HepG2 (cell line): ENCODE results near the gene DNAJC11. TPM values are rescaled to one million over a fixed set of nuclear protein-coding genes. Genes with fewer than 3 reads are reported as not detected.

Experiments used
- ATAC-seq: fragments of 200-7000 bp; cut with Tn5 transposase; 3 replicates; pipeline ENCODE4 v1.9.1; 2020; ENCODE audit warnings: mild to moderate bottlenecking, moderate library complexity
- BruUV-seq: library from RNA; stranded (reverse); fragments of 400-500 nt; replicated peaks from 2 replicates; lab custom pipeline; 2021; lab: Mats Ljungman, UMichigan
- CTCF ChIA-PET: fragments of 300-600 bp; formaldehyde crosslinking; extraction: SDS; loops from one replicate; lab custom pipeline; 2021; ENCODE audit warnings: low total read pairs, inconsistent platforms, low intra/inter-chr PET ratio; lab: Yijun Ruan, JAX
- POLR2A ChIA-PET: fragments of 350-600 bp; sonication (Branson Sonifier 250); formaldehyde crosslinking; loops from one replicate; lab custom pipeline; 2020; ENCODE audit warnings: antibody characterized with exemption, inconsistent platforms; lab: Yijun Ruan, JAX
- DNase-seq: peaks from one replicate; pipeline ENCODE4 v3.0.0-alpha.2; 2015; ENCODE audit warnings: low spot score
- FAIRE-seq: peaks from 3 replicates; lab custom pipeline; 2011; peaks lifted over from hg19 to GRCh38; lab: Jason Lieb, UNC
- H2AFZ ChIP-seq: one replicate; pipeline ENCODE4 v1.6.1; 2011; ENCODE audit warnings: low read length, inconsistent platforms
- H3K27ac ChIP-seq: fragments of 300-600 bp; 3 replicates; pipeline ENCODE4 v1.8.0; 2011; ENCODE audit warnings: mixed run types, mild to moderate bottlenecking, mixed read lengths, low read length, inconsistent platforms; ENCODE audit not compliant: insufficient read depth; ENCODE audit errors: extremely low read length
- H3K27me3 ChIP-seq, 2 experiments: fragments of 200-600 bp in 1 of 2; 2 replicates in 1 of 2; 3 replicates in 1 of 2; pipeline versions ENCODE4 v1.6.0 to v1.8.0; 2011; ENCODE audit warnings: low read length in 2 of 2, mild to moderate bottlenecking in 2 of 2, moderate library complexity in 2 of 2, inconsistent platforms in 1 of 2; ENCODE audit not compliant: insufficient read depth in 2 of 2, control insufficient read depth in 1 of 2
- H3K36me3 ChIP-seq, 2 experiments: fragments of 200-600 bp in 1 of 2; replicated peaks in 1 of 2; 2 replicates in 1 of 2; 3 replicates in 1 of 2; pipeline versions ENCODE4 v1.5.1 to v1.8.0; 2011; ENCODE audit warnings: low read length in 2 of 2, inconsistent platforms in 1 of 2; ENCODE audit not compliant: insufficient read depth in 2 of 2, control insufficient read depth in 1 of 2
- H3K4me1 ChIP-seq: 2 replicates; pipeline ENCODE4 v1.5.1; 2012; ENCODE audit warnings: low read length, inconsistent platforms; ENCODE audit not compliant: insufficient read depth
- H3K4me2 ChIP-seq: 2 replicates; pipeline ENCODE4 v1.6.0; 2011; ENCODE audit warnings: low read depth, low read length, inconsistent platforms
- H3K4me3 ChIP-seq, 3 experiments: fragments of 200-600 bp in 1 of 3; sonication (generic), shearing (Covaris generic) in 1 of 3; replicated peaks in 1 of 3; 2 replicates each; pipeline ENCODE4 v1.5.1; 2011 to 2016; ENCODE audit warnings: low read length in 3 of 3, inconsistent platforms in 2 of 3, low read depth in 2 of 3, mild to moderate bottlenecking in 2 of 3, control low read depth in 1 of 3, mixed read lengths in 1 of 3; ENCODE audit not compliant: insufficient read depth in 1 of 3
- H3K79me2 ChIP-seq: one replicate; pipeline ENCODE4 v1.6.1; 2011; ENCODE audit warnings: low read length, inconsistent platforms; ENCODE audit not compliant: insufficient read depth
- H3K9ac ChIP-seq: 2 replicates; pipeline ENCODE4 v1.6.0; 2011; ENCODE audit warnings: mild to moderate bottlenecking, low read depth, low read length, inconsistent platforms; ENCODE audit not compliant: insufficient read depth
- H3K9me3 ChIP-seq: 2 replicates; pipeline ENCODE4 v1.5.1; 2012; ENCODE audit warnings: mild to moderate bottlenecking, low read length
- H4K20me1 ChIP-seq: 2 replicates; pipeline ENCODE4 v1.6.0; 2011; ENCODE audit warnings: inconsistent platforms, mild to moderate bottlenecking, low read length, moderate library complexity; ENCODE audit not compliant: insufficient read depth
- BRCA1 ChIP-seq: sonication (generic); formaldehyde crosslinking; IDR thresholded peaks from 2 replicates; pipeline ENCODE4 v1.4.0; 2020; ENCODE audit warnings: missing genetic modification reagents
- BRD4 ChIP-seq: sonication (generic); formaldehyde crosslinking; IDR thresholded peaks from 2 replicates; pipeline ENCODE4 v1.4.0; 2020; ENCODE audit warnings: missing genetic modification reagents
- CC2D1A ChIP-seq: sonication (generic); formaldehyde crosslinking; IDR thresholded peaks from 2 replicates; pipeline ENCODE4 v1.8.1; 2023; ENCODE audit warnings: mild to moderate bottlenecking, missing genetic modification reagents
- ELF3 ChIP-seq: IDR thresholded peaks from 2 replicates; pipeline ENCODE4 v1.6.1; 2016; ENCODE audit warnings: missing genetic modification reagents, missing compliant biosample characterization
- HDAC2 ChIP-seq: sonication (generic); formaldehyde crosslinking; IDR thresholded peaks from 2 replicates; pipeline ENCODE4 v1.4.0; 2020; ENCODE audit warnings: missing genetic modification reagents
- RFXANK ChIP-seq: IDR thresholded peaks from 2 replicates; pipeline ENCODE4 v1.6.1; 2016
- TEAD3 ChIP-seq: optimal IDR thresholded peaks from 2 replicates; pipeline ENCODE3; 2016; ENCODE audit warnings: borderline replicate concordance
- ZFYVE20 ChIP-seq: sonication (generic); formaldehyde crosslinking; IDR thresholded peaks from 2 replicates; pipeline ENCODE4 v1.8.0; 2023; ENCODE audit warnings: low read depth, mild to moderate bottlenecking, moderate library complexity, missing genetic modification reagents, borderline replicate concordance
- ZKSCAN5 ChIP-seq: sonication (generic); formaldehyde crosslinking; IDR thresholded peaks from 2 replicates; pipeline ENCODE4 v1.5.1; 2020; ENCODE audit warnings: mild to moderate bottlenecking, missing genetic modification reagents
- ZNF34 ChIP-seq: sonication (generic); formaldehyde crosslinking; IDR thresholded peaks from 2 replicates; pipeline ENCODE4 v1.4.0; 2020; ENCODE audit warnings: mild to moderate bottlenecking, missing genetic modification reagents, borderline replicate concordance
- ZNF607 ChIP-seq: sonication (generic); formaldehyde crosslinking; IDR thresholded peaks from 2 replicates; pipeline ENCODE4 v1.5.1; 2020; ENCODE audit warnings: missing genetic modification reagents, mild to moderate bottlenecking, borderline replicate concordance
- ZNF747 ChIP-seq: sonication (generic); formaldehyde crosslinking; IDR thresholded peaks from 2 replicates; pipeline ENCODE4 v1.8.1; 2023; ENCODE audit warnings: missing genetic modification reagents, mild to moderate bottlenecking, borderline replicate concordance
- WGBS: methylation state at CpG from one replicate; pipeline ENCODE4 v1.1.6; 2017; ENCODE audit warnings: low lambda C conversion rate; 5-methylcytosine and 5-hydroxymethylcytosine counted together
- in situ Hi-C: cut with HindIII; loops from 2 replicates; pipeline ENCODE4 v1.10.0; 2017; ENCODE audit warnings: low pct_unique_long_range_greater_than_20kb; ENCODE audit not compliant: extremely low pct_ligation_motif_present
- intact Hi-C: fragments of 100-400 bp; cut with micrococcal nuclease; formaldehyde crosslinking; loops from one replicate; pipeline ENCODE4 v1.10.0; 2022; ENCODE audit not compliant: unreplicated experiment
- polyA plus RNA-seq, 8 experiments: library from polyadenylated mRNA; depleted of rRNA in 3 of 8; stranded (reverse) in 7 of 8; unstranded in 1 of 8; fragments of >200 nt; fragmentation: Illumina TruSeq in 4 of 8; extraction: Trizol in 4 of 8; gene quantifications; 2 replicates each; pipeline versions ENCODE4 v1.2.1 to v1.2.3, GENCODE V29; 2011 to 2016; ENCODE audit warnings: low read depth in 4 of 8, missing spikeins in 1 of 8, mixed read lengths in 1 of 8; ENCODE audit not compliant: insufficient read depth in 1 of 8
- total RNA-seq, 5 experiments: library from RNA; depleted of rRNA; stranded (reverse); fragments of >200 nt; fragmentation: Illumina TruSeq; extraction: Trizol; gene quantifications; 2 replicates each; pipeline ENCODE4 v1.2.3, GENCODE V29; 2016; ENCODE audit warnings: low read depth in 1 of 5
- TF ChIP-seq, protein P1 (sequence below): sonication (generic); formaldehyde crosslinking; IDR thresholded peaks from 2 replicates; pipeline ENCODE4 v1.4.0; 2020; ENCODE audit warnings: missing genetic modification reagents

The DNAJC11 gene
- total and polyA plus RNA-seq, 2 of the 13 experiments (the other 11 are each of a cell fraction or from before 2014, with no cell fraction given): 25.1 to 47.6 TPM

DNA sequence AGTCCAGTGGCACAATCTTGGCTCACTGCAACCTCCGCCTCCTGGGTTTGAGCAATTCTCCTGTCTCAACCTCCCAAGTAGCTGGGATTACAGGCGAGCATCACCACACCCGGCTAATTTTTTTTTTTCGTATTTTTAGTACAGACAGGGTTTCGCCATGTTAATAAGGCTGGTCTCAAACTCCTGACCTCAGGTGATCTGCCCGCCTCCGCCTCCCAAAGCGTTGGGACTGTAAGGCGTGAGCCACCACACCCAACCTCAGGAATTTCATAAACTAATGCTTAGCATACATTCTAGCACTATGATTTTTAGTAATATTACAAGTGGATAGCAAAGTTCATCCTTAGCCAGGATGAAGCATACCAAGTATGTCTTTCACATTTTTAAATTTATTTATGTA is 8.7 kb downstream of the DNAJC11 start:
- in situ Hi-C loops: no loop called here
- H3K4me2 ChIP-seq: no peak overlapping the region
- ChIA-PET CTCF (no interaction called here), POLR2A (no interaction called here)
- H3K27ac ChIP-seq: no peak overlapping the region
- no peak for ATAC-seq
- H2AFZ ChIP-seq: no peak overlapping the region
- no peaks in the 10 kb centered on the region; the same call in 1 of the 2 replicates for H4K20me1 ChIP-seq
- peaks cover 3 to 26% of the 10 kb centered on the region in 2 experiments; a peak in 3 of 5 replicates for H3K36me3 ChIP-seq
- no peak overlapping the region for H3K9ac ChIP-seq
- peaks cover 55% of the 10 kb centered on the region for H3K79me2 ChIP-seq
- DNase-seq: no peak
- FAIRE-seq: no peak
- 88% methylated on average over 9 of the region's 9 CpGs for WGBS
- peaks cover 12% of the 10 kb centered on the region for H3K4me1 ChIP-seq
- H3K9me3 ChIP-seq: no peaks in the 10 kb centered on the region
- no peaks in the 10 kb centered on the region for H3K27me3 ChIP-seq
- no TSS peak for BruUV-seq
- intact Hi-C loops: no loop called here
- H3K4me3 ChIP-seq: no peak overlapping the region
- no peak for TF ChIP-seq ELF3 (CRISPR knock-in tag)
- no peak for TF ChIP-seq CC2D1A (CRISPR knock-in tag)

DNA sequence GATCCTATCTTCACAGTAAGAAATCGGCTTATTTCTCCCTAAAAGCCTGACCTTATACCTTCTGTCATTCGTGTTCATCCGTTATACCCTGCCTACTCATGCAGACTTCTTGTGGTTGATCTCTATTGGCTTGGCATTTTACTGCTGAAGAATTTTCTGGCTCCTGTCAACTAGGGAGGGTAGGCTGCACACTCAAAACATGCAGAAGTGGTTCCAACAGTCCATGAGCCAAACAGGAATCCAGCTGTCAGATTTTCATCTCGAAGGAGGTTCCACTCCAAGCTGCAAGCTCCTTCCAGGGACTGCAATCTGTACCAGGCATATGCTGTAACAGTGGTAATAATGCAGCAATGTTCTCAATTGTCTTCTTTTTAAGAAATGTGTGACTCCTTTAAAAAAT is 10.1 kb downstream of the DNAJC11 start:
- Histone ChIP-seq H4K20me1 (no peaks in the 10 kb centered on the region; the same call in 1 of the 2 replicates), H3K4me3 (no peak overlapping the region), H2AFZ (no peak overlapping the region), H3K9ac (no peak overlapping the region), H3K4me1 (peaks cover 12% of the 10 kb centered on the region), H3K9me3 (no peaks in the 10 kb centered on the region), H3K4me2 (no peak overlapping the region), H3K27ac (no peak overlapping the region), H3K79me2 (peaks cover 51% of the 10 kb centered on the region), H3K27me3 (no peaks in the 10 kb centered on the region), H3K36me3 (peaks cover 3 to 21% of the 10 kb centered on the region in 2 experiments; a peak in 3 of 5 replicates)
- ChIA-PET POLR2A (no interaction called here), CTCF (no interaction called here)
- WGBS: 94% methylated on average over 4 of the region's 4 CpGs
- ATAC-seq (no peak), DNase-seq (no peak), FAIRE-seq (no peak)
- BruUV-seq: TSS peak; percentile 4
- intact Hi-C loops (no loop called here), in situ Hi-C loops (no loop called here)
- TF ChIP-seq RFXANK (CRISPR knock-in tag) (no peak), ZNF747 (CRISPR knock-in tag) (no peak), BRD4 (CRISPR knock-in tag) (no peak), TEAD3 (CRISPR knock-in tag) (no peak), ZNF607 (CRISPR knock-in tag) (no peak), BRCA1 (no peak), ZKSCAN5 (CRISPR knock-in tag) (no peak), ZFYVE20 (CRISPR knock-in tag) (no peak), HDAC2 (CRISPR knock-in tag) (no peak), ZNF34 (CRISPR knock-in tag) (no peak)
- TF ChIP-seq, protein P1, sequence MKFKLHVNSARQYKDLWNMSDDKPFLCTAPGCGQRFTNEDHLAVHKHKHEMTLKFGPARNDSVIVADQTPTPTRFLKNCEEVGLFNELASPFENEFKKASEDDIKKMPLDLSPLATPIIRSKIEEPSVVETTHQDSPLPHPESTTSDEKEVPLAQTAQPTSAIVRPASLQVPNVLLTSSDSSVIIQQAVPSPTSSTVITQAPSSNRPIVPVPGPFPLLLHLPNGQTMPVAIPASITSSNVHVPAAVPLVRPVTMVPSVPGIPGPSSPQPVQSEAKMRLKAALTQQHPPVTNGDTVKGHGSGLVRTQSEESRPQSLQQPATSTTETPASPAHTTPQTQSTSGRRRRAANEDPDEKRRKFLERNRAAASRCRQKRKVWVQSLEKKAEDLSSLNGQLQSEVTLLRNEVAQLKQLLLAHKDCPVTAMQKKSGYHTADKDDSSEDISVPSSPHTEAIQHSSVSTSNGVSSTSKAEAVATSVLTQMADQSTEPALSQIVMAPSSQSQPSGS (CRISPR knock-in tag): no peak
